Ishikawa (cell line): ENCODE measurements around the gene SH3RF1.

Source experiments
- CEBPB ChIP-seq: IDR thresholded peaks from 2 replicates; pipeline ENCODE4 v1.6.1; 2012
- CREB1 ChIP-seq: IDR thresholded peaks from 2 replicates; pipeline ENCODE4 v1.6.1; 2012; ENCODE audit warnings: low read depth
- EGR1 ChIP-seq: IDR thresholded peaks from 2 replicates; pipeline ENCODE4 v1.6.1; 2012
- EP300 ChIP-seq: IDR thresholded peaks from 2 replicates; pipeline ENCODE4 v1.6.1; 2012; ENCODE audit warnings: borderline replicate concordance
- FOXM1 ChIP-seq: IDR thresholded peaks from 2 replicates; pipeline ENCODE4 v1.6.1; 2012; ENCODE audit warnings: low read depth, borderline replicate concordance
- NFIC ChIP-seq: IDR thresholded peaks from 2 replicates; pipeline ENCODE4 v1.6.1; 2012
- RAD21 ChIP-seq: IDR thresholded peaks from 2 replicates; pipeline ENCODE4 v1.6.1; 2012; ENCODE audit warnings: low read depth
- TAF1 ChIP-seq: IDR thresholded peaks from 2 replicates; pipeline ENCODE4 v1.6.1; 2012; ENCODE audit warnings: low read depth, mild to moderate bottlenecking
- TCF12 ChIP-seq: IDR thresholded peaks from 2 replicates; pipeline ENCODE4 v1.6.1; 2012; ENCODE audit warnings: low read depth
- TEAD4 ChIP-seq: IDR thresholded peaks from 2 replicates; pipeline ENCODE4 v1.6.1; 2012
- YY1 ChIP-seq: IDR thresholded peaks from 2 replicates; pipeline ENCODE4 v1.6.1; 2012; ENCODE audit warnings: low read depth
- ZBTB7A ChIP-seq: IDR thresholded peaks from 2 replicates; pipeline ENCODE4 v1.6.1; 2012; ENCODE audit warnings: low read depth
- TF ChIP-seq, protein P1 (sequence below): IDR thresholded peaks from 2 replicates; pipeline ENCODE4 v1.6.1; 2012
- TF ChIP-seq, protein P2 (sequence below): IDR thresholded peaks from 2 replicates; pipeline ENCODE4 v1.6.1; 2012; ENCODE audit warnings: low read depth, mild to moderate bottlenecking
- TF ChIP-seq, protein P3 (sequence below): IDR thresholded peaks from 2 replicates; pipeline ENCODE4 v1.6.1; 2012

The SH3RF1 gene

DNA sequence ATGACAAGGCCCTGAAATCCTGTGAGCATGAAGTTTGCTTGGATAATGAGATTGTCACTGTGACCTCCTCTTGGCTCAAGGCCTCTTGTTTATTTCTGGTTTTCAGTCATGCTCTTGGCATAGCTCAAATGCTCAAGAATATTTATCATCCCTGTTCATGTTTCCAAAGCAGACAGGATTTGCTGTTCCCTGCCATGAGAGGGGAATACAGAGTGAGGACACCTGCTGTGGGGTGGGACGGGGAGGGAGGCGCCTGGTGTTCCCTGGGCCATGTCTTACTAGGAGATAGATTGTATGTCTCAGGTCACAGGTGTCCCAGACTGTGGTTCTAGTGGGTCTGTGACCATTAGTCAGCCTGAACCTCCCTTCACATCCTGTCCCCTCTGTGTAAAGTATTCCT lies 34.9 kb upstream of the SH3RF1 start:
- TF ChIP-seq ZBTB7A (no peak), EGR1 (no peak), EP300 (no peak), FOXM1 (no peak)
- TF ChIP-seq, protein P1, sequence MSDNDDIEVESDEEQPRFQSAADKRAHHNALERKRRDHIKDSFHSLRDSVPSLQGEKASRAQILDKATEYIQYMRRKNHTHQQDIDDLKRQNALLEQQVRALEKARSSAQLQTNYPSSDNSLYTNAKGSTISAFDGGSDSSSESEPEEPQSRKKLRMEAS: no peak
- TF ChIP-seq, protein P2, sequence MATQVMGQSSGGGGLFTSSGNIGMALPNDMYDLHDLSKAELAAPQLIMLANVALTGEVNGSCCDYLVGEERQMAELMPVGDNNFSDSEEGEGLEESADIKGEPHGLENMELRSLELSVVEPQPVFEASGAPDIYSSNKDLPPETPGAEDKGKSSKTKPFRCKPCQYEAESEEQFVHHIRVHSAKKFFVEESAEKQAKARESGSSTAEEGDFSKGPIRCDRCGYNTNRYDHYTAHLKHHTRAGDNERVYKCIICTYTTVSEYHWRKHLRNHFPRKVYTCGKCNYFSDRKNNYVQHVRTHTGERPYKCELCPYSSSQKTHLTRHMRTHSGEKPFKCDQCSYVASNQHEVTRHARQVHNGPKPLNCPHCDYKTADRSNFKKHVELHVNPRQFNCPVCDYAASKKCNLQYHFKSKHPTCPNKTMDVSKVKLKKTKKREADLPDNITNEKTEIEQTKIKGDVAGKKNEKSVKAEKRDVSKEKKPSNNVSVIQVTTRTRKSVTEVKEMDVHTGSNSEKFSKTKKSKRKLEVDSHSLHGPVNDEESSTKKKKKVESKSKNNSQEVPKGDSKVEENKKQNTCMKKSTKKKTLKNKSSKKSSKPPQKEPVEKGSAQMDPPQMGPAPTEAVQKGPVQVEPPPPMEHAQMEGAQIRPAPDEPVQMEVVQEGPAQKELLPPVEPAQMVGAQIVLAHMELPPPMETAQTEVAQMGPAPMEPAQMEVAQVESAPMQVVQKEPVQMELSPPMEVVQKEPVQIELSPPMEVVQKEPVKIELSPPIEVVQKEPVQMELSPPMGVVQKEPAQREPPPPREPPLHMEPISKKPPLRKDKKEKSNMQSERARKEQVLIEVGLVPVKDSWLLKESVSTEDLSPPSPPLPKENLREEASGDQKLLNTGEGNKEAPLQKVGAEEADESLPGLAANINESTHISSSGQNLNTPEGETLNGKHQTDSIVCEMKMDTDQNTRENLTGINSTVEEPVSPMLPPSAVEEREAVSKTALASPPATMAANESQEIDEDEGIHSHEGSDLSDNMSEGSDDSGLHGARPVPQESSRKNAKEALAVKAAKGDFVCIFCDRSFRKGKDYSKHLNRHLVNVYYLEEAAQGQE: no peak

DNA sequence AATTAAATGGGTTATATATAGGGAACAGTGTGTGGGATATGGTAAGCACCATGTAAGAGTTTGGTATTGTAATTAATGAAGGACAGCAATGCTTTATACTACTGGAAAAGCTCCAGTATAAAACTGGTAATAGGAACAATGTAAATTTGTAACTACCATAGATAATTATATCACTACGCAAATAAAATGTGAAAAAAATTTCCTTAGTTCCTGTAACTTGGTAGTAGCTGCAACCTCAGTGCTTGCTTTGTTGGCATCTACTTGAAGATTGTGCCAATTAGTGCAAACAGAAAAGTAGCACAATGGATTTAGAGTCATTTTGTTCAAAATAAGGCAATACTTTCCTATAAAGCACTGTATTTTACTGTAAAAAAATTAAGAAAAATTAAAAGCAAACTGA lies 34.4 kb upstream of the SH3RF1 start:
- TF ChIP-seq NFIC (no peak), CREB1 (no peak), TAF1 (no peak), RAD21 (no peak), FOXM1 (no peak), ZBTB7A (no peak), EP300 (no peak), YY1 (no peak), TCF12 (no peak), EGR1 (no peak), TEAD4 (no peak), CEBPB (no peak)
- TF ChIP-seq, protein P1: no peak
- TF ChIP-seq, protein P3, sequence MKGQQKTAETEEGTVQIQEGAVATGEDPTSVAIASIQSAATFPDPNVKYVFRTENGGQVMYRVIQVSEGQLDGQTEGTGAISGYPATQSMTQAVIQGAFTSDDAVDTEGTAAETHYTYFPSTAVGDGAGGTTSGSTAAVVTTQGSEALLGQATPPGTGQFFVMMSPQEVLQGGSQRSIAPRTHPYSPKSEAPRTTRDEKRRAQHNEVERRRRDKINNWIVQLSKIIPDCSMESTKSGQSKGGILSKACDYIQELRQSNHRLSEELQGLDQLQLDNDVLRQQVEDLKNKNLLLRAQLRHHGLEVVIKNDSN: no peak
- TF ChIP-seq, protein P2: no peak

DNA sequence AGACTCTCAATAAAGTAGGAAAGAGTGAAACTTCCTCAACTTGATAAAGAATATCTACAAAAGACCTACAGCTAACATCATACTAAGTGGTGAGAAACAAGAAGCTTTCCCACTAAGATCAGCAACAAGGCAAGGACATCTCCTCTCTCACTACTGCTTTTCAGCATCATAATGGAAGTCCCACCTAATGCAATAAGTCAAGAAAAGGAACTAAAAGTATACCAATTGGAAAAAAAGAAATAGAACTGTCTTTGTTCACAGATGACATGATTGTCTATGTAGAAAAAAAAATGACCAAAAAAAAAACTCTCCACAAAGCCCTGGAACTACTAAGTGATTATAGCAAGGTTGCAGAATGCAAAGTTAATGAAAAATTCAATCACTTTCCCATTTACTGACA lies 25.1 kb upstream of the SH3RF1 start:
- no peak for TF ChIP-seq YY1

DNA sequence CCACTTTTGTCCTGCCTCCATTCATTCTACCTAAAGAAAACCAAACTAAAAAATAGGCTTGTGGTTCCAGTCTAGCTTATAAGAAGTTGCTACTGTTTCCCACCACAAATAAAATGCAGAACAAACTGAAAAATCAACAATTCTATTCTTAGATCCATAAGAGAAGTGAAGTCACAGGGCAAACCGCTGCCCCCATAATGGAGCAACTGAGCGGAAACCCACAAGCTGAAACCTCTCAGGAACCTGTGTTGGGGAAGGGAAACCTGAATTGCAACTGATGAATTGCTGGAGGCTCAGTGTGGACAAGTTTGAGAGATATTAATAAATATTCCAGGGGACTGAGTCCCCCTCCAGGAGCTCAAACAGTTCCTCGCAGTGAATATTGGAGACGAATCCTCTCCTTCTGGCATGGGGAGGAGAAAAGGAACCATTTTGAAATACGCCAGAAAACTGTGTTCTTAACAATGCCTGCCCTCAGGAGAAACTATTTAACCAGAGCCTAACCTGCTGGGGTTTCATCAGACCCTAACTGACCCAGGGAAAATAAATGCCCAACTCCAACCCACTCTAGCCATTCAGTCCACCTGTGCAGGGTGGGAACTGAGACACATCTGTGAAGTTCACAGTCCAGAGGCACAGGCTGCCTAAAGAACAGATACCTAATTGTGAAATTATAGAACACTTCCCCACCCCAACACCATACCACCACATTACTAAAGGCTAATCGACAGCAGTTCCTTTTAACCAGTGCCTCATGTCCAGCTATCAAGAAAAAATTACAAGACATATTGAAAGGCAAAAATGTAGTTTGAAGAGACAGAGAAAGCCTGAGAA lies 22.8 kb upstream of the SH3RF1 start:
- TF ChIP-seq, protein P1: no peak
- no peak for TF ChIP-seq TAF1
- TF ChIP-seq TEAD4: no peak
- TF ChIP-seq EP300: no peak
- no peak for TF ChIP-seq RAD21
- TF ChIP-seq CREB1: no peak
- no peak for TF ChIP-seq CEBPB

DNA sequence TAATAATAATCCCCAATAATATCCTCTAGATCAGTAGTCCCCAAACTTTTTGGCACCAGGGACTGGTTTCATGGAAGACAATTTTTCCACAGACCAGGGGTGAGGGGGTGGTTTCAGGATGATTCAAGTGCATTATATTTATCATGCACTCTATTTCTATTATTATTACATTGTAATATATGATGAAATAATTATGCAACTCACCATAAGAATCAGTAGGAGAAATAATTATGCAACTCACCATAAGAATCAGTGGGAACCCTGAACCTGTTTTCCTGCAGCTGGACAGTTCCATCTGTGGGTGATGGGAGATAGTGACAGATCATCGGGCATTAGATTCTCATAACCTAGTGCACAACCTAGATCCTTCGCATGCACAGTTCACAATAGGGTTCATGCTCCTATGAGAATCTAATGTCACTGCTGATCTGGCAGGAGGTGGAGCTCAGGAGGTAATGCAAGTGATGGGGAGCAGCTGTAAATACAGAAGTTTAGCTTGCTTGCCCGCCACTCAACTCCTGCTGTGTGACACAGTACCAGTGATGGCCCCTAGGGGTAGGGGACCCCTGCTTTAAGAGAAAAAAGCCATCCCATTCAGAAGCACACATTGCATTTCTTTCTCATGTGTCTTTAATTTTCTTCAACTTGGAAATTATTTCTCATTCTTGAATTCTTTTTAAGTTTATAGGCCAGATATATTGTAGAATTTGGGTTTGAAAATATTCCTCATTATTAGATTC lies 16.0 kb upstream of the SH3RF1 start:
- TF ChIP-seq, protein P2: peak; percentile 6; the same call in 1 of the 2 replicates
- TF ChIP-seq EGR1: no peak
